ENCODE data around the gene LSM7. TPM values are rescaled to one million over a fixed set of nuclear protein-coding genes. Genes with fewer than 3 reads are reported as not detected.

Gene LSM7
- total and polyA plus RNA-seq, 9 of the 15 experiments (the other 6 are each of a cell fraction or from before 2014, with no cell fraction given): 40.5 to 690 (median 265) TPM

DNA sequence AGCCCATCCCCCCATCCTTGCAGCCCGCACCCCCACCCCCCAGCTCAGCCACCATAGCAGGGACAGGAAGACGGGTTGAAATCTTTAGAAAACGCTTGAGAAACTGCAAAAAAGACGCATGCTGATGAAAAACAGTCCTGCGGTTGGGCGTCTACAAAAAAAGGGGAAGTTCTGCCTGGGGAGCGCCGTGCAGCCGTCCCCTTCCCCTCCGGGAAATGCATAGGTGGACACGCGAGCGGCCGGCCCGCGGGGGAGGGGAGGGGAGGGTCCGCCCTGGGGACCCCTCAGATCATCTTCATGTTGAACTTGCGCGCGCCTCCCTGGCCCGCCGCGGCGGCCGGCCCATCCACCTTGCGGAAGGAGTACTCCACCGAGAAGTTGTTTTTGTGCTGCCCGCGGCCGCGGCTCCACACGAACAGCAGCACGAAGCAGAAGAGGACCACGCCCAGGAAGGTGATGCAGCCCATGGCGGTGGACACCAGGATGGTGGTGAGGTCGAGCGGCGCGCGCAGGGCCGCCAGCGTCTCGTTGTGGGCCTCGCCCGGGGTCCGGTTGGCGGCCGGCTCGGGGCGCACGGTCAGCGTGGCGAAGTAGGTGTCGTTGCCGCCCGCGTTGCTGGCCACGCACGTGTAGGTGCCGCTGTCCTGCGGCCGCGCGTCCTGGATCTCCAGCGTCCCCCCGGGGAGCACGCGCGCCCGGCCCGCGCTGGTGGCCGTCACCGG, 38.5 kb downstream of the LSM7 start (continued):
- TF ChIP-seq, protein P1, sequence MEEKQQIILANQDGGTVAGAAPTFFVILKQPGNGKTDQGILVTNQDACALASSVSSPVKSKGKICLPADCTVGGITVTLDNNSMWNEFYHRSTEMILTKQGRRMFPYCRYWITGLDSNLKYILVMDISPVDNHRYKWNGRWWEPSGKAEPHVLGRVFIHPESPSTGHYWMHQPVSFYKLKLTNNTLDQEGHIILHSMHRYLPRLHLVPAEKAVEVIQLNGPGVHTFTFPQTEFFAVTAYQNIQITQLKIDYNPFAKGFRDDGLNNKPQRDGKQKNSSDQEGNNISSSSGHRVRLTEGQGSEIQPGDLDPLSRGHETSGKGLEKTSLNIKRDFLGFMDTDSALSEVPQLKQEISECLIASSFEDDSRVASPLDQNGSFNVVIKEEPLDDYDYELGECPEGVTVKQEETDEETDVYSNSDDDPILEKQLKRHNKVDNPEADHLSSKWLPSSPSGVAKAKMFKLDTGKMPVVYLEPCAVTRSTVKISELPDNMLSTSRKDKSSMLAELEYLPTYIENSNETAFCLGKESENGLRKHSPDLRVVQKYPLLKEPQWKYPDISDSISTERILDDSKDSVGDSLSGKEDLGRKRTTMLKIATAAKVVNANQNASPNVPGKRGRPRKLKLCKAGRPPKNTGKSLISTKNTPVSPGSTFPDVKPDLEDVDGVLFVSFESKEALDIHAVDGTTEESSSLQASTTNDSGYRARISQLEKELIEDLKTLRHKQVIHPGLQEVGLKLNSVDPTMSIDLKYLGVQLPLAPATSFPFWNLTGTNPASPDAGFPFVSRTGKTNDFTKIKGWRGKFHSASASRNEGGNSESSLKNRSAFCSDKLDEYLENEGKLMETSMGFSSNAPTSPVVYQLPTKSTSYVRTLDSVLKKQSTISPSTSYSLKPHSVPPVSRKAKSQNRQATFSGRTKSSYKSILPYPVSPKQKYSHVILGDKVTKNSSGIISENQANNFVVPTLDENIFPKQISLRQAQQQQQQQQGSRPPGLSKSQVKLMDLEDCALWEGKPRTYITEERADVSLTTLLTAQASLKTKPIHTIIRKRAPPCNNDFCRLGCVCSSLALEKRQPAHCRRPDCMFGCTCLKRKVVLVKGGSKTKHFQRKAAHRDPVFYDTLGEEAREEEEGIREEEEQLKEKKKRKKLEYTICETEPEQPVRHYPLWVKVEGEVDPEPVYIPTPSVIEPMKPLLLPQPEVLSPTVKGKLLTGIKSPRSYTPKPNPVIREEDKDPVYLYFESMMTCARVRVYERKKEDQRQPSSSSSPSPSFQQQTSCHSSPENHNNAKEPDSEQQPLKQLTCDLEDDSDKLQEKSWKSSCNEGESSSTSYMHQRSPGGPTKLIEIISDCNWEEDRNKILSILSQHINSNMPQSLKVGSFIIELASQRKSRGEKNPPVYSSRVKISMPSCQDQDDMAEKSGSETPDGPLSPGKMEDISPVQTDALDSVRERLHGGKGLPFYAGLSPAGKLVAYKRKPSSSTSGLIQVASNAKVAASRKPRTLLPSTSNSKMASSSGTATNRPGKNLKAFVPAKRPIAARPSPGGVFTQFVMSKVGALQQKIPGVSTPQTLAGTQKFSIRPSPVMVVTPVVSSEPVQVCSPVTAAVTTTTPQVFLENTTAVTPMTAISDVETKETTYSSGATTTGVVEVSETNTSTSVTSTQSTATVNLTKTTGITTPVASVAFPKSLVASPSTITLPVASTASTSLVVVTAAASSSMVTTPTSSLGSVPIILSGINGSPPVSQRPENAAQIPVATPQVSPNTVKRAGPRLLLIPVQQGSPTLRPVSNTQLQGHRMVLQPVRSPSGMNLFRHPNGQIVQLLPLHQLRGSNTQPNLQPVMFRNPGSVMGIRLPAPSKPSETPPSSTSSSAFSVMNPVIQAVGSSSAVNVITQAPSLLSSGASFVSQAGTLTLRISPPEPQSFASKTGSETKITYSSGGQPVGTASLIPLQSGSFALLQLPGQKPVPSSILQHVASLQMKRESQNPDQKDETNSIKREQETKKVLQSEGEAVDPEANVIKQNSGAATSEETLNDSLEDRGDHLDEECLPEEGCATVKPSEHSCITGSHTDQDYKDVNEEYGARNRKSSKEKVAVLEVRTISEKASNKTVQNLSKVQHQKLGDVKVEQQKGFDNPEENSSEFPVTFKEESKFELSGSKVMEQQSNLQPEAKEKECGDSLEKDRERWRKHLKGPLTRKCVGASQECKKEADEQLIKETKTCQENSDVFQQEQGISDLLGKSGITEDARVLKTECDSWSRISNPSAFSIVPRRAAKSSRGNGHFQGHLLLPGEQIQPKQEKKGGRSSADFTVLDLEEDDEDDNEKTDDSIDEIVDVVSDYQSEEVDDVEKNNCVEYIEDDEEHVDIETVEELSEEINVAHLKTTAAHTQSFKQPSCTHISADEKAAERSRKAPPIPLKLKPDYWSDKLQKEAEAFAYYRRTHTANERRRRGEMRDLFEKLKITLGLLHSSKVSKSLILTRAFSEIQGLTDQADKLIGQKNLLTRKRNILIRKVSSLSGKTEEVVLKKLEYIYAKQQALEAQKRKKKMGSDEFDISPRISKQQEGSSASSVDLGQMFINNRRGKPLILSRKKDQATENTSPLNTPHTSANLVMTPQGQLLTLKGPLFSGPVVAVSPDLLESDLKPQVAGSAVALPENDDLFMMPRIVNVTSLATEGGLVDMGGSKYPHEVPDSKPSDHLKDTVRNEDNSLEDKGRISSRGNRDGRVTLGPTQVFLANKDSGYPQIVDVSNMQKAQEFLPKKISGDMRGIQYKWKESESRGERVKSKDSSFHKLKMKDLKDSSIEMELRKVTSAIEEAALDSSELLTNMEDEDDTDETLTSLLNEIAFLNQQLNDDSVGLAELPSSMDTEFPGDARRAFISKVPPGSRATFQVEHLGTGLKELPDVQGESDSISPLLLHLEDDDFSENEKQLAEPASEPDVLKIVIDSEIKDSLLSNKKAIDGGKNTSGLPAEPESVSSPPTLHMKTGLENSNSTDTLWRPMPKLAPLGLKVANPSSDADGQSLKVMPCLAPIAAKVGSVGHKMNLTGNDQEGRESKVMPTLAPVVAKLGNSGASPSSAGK (IDR thresholded peaks at IDR 0.05): peak; percentile 87
- TF ChIP-seq CCNT2 (IDR thresholded peaks at IDR 0.05; ENCODE audit: borderline replicate concordance, extremely low read depth, insufficient read length, low read depth, low read length): peak; percentile 31
- TF ChIP-seq KDM5B (IDR thresholded peaks at IDR 0.05; ENCODE audit: insufficient replicate concordance, low read depth, low read length): peak; percentile 59
- TF ChIP-seq ESRRA (IDR thresholded peaks at IDR 0.05; ENCODE audit: borderline replicate concordance, low read depth): peak; percentile 48; the same call in 1 of the 2 replicates
- peak; percentile 50 for TF ChIP-seq RBM22 (IDR thresholded peaks at IDR 0.05; ENCODE audit: low read depth, low read length, poor library complexity, severe bottlenecking)
- TF ChIP-seq HDAC8 (tag; IDR thresholded peaks at IDR 0.05): no peak
- peak; percentile 52 for TF ChIP-seq EP400 (IDR thresholded peaks at IDR 0.05)

All from K562 (cell line).